IPS-11a (cell line): ENCODE data around the gene GSK3B.

ENCODE experiments used
- H3K4me3 ChIP-seq: one replicate; pipeline ENCODE4 v1.5.1; 2013; ENCODE audit warnings: low read depth, low read length, control low read depth

Gene GSK3B

DNA sequence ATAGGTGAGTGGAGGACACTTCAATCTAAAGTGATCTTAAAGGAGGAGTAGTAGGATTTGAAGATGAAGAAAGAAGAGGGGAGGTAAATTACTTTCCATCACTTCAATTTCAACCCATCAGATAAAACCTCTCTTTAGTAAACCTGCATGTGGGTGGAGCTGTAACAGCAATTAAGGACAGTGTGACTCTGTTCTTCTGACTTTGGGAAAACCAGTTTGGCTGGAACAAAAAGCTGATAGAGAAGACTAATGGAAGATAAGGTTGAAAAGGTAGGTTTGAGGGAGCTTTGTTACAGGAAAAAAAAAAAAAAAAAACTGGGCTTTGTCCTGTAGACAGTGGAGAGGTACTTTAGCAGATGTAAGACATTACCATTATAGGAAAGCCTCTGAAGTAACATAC, 4.5 kb upstream of the GSK3B start:
- no peak overlapping the region for H3K4me3 ChIP-seq

DNA sequence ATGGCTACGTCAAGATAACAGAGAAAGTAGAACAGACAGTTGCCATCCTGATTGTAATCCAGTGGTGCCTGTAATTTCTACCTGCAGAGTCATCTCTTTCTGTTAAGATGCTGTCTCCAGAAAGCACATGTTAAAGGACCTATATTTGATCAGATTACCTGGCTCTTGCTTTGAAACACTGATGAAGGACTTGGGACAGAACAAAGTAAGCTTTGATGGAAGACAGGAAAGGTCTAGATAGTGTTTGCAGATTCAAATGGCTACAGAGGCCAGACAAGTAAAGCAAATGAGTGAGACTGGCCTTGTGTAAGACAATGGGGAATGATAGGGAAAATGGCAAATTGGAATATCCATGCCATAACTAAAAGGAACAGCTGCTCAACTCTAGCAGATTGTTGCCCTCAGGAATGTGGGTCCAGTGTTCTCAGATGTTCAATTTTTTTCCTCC, 1.8 kb upstream of the GSK3B start:
- peak overlapping the region; percentile 95 for H3K4me3 ChIP-seq

DNA sequence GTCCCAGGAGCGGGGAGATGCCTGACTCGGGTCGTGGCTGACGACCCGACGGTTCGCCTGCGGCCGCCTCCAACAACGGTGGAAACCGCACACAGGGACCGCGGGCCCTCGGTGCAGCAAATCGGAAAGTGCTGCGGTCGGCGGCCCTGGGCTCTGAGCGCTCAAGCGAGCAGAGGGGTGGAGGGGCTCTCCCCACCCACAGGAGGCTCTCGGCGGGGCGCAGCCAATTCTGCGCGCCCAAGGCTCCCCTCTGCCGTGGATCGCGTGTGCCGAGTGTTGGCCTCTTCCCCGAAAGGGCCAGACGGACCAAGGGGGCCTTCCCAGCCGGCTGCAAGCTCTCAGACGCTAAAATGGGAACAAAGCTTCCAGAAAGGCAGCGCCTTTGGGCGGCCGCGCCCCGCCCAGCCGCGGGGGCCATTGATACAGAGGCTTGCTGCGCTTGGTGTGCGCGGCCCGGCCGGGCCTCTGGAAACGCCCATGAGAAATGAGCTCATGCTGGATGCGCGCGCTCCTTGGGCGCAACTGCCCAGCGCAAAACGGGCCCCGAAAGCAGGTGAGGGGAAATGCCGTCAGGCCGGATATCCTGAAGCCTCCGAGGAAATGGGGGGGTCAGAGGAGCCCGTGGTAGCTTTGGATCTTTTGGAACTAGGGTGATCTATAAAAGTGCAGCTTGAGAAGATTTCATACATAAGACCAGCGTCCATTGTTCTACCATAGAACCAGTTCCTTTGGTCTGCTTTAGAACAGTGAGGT, 1.2 kb upstream of the GSK3B start:
- peak overlapping the region; percentile 95 for H3K4me3 ChIP-seq

DNA sequence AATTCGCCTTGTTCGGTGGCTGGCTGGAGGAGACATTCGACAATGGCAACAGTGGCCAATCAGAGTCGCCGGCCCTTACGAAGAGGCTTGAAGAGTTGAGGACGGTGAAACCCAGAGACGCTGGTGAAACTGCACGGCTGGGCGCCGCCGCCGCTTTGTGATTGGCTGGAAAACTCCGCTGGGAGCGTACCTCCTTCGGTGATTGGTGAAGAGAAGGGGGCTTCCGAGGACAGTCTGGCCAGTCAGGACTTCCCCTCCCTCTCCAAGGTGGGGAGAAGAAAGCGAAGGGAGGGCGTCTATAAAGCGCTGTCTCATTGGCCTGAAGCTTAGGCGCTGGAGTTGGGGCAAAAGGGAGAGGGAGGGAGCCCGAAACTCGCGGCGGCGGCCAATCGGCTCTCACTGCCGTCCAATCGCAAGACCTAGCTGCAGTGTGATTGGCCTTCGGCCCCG, 554 bp upstream of the GSK3B start:
- H3K4me3 ChIP-seq = peak overlapping the region; percentile 95

DNA sequence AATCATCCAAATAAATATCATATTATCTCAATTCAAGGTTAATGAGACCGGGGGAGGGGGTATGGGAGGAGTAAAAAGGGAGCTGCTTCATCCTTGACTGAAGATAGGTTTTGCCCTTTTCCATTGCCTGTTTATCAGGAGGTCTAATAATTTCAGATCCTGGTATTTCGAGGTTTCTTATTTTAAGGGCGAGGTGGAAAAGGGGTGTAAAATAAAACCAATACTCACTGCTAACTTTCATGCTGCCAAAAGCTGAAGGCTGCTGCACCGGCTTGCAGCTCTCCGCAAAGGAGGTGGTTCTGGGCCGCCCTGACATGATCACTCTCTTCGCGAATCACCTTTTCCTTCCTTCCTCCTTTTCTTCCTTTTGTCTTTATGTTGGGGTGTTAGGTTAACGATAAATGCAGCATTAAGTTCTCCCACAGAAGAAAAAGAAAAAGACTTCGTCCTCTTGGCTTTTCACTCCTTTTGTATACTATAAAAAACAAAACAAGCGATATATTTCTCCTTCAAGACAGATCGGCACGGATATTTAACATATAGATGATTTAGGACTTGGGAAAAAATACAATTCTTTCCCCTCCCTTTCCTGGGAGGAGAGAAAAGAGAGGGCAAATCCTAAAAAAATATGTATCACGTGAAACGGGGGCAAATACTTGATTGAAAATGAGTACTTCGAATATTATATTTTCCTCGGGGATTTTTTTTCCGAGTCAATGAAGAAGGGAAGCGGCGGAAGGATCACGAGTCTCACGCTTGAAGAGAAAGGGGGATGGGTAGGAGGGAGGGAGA, 932 bp downstream of the GSK3B start:
- peak overlapping the region; percentile 95 for H3K4me3 ChIP-seq

DNA sequence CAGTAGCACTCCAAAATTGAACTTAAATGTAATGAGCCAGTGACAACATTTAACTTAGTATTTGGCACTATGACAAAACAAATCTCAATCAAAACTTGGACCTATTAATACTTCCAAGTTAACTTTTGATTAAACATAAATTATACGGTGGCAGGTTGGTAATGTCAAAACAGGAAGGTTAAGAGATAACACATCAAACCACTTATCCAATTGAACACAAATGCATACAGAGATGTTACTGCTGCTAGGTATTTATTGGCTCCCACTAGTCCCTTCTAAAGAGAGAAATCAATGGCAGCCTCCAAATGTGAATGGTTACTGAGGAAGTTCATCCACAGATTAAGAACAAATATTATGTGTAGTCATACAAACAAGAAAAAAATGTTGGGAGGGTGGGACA, 1.8 kb downstream of the GSK3B start:
- H3K4me3 ChIP-seq = peak overlapping the region; percentile 95

DNA sequence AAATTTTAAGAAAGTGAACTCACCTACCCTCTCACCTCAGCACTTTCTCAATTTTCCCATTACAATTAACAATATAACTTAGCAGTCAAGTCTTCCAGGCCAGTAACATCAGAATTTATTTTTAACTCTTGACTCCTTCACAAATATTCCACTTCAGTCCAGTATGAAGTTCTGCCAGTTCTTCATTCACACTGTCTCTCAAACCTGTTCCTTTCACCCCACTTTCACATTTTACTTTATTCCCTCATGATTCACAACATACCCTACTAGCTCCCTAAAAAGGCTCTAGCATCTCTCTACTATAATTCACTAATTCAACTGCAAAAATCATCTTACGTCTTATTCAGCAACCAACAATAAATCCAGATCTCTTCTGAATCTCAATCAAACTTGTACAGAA, 3.8 kb downstream of the GSK3B start:
- no peak overlapping the region for H3K4me3 ChIP-seq

DNA sequence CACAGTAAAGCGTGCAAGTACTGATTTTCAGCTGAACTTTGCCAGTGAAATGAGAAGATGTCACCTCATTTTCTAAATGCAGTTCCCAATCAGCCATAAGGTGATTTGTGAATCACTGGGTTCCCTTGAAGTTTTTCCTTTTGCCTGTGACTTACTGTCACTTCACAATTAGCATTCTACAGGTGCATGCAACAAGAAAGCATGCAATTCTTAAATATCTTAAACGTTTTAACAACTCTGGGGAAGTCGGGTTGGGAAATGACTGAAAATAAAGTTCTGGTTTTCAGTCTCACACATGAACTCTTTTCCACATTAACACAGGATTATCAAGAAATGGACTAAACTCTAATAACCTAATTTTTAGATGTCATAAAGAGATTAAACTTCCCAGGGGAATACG, 5.2 kb downstream of the GSK3B start:
- no peak overlapping the region for H3K4me3 ChIP-seq

DNA sequence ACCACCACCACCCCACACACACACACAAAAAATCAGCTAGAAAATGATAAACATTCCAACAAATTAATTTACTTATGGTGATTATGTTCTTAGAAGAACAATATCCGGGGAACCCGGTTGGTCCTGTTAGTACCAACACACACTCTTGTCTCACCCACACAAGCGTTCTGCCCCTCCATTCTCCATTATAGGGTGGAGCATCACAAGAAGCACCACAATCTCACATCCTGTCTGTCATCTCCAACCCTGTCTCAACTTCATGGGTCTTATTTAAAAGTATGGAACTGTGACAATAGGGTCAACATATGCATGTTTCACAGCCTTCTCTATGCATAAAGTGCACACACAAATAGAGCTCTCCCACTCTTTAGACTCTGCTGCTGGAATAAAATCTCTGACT, 5.6 kb downstream of the GSK3B start:
- no peak overlapping the region for H3K4me3 ChIP-seq

DNA sequence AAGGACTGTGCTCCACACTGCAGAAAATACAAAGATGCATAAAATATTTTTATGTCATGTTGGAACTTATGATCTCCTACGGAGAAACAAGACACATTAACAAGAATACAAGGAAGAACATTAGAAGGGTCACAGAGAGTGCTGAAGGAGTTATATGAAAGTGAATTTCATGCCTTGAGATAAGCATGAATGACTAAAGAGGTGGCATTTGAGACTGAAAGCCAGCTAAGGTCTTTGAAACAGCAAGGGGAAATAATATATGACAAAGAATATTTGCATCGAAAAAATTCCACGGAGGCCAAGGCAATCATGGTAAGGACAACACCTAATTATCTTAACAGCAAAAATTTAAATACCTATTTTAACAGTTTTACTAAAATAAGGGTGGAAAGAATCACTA, 12.5 kb downstream of the GSK3B start:
- no peak overlapping the region for H3K4me3 ChIP-seq

DNA sequence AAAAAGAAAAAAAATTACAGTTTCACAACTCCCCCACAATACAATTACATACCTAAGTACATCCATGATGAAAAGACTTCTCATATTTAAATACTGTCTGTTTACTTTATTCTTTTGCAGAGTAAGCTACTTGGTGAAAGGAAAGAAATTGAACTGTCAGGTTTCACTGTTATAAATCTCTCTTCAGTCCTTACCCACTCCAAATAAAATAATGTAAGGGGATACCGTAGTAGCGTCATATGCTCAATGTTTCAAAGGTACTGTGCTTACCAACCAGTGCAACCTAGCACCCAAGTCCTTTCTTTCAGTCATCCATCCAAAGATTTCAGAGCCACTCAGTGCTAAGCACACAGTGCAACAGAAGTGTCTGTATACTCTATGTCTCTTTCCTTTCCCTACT, 13.4 kb downstream of the GSK3B start:
- H3K4me3 ChIP-seq = no peak overlapping the region

DNA sequence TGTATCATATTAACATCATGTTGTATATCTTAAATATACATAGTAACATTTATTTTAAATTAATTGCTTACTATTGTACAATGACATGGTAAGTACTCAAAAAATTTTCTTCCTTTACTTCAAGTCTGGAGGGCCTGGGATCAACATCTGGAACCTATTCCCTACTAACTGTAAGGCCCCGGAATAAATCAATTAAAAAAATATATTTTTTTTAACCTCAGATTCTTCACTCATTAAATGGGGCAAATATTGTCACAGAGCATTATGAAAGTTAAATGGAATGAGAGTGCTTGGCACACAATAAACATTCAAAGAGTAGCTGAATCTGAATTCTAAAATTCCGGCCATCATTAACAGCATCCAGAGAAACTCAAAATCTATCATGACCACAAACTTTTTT, 16.5 kb downstream of the GSK3B start:
- no peak overlapping the region for H3K4me3 ChIP-seq

DNA sequence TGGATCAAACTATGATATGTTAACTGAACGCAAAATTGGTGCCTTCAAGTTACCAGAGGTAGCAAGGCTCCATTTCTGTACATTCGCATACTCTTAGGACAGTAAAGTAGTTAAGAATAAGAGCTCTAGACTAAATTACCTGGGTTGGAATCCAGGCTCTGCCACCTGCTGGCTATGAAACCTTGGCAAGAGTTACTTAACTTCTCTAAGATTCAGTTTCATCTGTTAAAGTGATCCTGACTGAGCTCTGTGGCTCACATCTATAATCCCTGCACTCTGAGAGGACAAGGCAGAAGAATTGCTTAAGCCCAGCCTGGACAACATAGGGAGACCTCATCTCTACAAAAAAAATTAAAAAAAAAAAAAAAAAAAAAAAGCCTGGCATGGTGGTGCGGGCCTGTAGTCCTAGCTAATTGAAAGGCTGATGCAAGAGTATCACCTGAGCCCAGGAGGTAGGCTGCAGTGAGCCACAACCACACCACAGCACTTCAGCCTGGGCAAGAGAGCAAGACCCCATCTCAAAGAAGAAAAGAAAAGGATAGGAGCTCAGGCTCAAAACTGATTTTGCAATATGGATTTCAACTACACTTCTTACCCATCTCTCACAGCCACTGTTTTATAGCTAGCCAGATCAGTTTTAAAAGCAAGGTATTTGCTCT, 21.3 kb downstream of the GSK3B start:
- no peak overlapping the region for H3K4me3 ChIP-seq

DNA sequence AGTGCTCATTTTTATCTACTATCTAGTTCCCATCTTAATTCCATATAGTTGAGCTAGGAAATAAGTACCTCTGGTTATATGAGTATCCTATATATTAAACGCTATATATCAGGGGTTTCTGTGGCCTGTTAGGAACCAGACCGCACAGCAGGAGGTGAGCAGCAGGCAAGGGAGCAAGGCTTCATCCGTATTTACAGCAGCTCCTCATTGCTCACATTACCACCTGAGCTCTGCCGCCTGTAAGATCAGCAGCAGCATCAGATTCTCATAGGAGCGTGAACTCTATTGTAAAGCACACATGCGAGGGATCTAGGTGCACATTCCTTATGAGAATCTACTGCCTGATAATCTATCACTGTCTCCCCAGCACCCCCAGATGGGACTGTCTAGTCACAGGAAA, 23.0 kb downstream of the GSK3B start:
- no peak overlapping the region for H3K4me3 ChIP-seq

DNA sequence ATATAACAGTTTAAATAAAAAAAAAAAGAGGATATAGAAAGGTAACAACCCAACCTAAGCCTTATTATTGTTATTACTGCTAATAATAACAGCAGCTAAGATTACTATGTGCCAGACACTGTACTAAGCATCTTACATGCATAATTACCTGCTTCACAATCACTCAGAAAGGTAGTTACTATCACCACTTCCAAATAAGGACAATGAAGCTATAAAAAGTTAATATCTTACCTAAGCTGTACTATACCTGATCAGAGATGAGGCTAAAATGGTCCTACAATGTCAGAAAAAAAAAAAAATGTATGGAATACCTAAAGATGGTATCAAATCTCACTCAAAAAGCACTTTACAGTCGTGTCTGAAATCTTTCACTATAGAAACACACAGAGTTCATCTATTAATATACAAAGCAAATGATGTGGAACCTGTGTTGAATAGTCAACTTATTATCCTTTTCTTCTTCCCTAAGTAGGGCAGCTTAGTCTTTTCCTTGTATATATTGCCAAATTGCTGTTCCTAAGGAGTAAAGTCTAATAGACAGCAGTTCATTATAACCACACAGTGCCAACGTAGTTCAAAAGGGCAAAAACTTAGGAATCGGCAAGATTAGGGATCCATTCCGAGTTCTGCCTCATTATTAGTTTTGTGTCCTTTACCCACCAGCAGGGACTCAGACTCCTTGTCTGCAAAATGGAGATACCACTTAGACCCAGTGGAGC, 23.8 kb downstream of the GSK3B start:
- no peak overlapping the region for H3K4me3 ChIP-seq

DNA sequence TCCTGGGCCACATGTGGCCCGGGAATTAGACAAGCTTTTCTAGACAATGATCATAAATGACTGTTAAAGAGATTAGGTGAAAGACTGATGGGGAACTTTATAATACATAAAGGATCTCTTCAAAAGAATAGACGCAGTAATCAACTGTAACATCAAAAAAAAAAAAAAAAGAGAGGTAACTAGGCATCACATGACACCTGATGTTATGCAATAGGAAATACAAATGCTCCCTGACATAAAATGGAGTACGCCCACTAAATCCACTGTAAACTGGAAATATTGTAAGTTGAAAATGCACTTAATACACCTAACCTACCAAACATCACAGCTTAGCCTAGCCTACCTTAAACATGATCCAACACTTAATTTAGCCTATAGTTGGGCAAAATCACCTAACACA, 27.2 kb downstream of the GSK3B start:
- no peak overlapping the region for H3K4me3 ChIP-seq

DNA sequence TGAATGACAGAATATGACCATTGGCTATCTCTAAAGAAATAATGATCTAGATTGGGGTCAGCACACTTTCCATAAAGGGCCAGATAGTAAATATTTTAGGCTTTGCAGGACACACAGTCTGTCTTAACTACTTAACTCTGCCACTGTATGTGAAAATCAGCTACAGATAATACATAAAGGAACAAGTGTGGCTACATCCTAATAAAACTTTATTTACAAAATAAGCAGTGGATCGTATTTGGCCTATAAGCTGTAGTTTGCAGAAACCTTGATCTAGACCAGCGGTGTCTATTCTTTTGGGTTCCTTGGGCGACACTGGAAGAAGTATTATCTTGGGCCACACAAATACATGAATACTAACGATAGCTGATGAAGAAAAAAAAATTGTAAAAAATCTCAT, 27.6 kb downstream of the GSK3B start:
- no peak overlapping the region for H3K4me3 ChIP-seq

DNA sequence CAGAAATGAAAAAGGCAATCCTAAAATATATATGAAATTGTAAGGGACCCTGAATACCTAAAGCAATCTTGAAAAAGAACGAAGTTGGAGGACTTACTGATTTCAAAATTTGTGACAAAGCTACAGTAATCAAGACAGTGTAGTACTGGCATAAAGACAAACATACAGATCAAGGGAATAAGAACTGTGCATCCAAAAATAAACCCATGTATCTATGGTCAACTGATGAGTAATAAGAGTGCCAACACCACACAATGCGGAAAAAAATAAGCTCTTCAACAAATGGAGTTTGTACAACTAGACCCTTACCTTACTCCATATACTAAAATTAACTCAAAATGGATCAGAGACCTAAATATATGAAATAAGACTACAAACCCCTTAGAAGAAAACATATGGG, 29.6 kb downstream of the GSK3B start:
- H3K4me3 ChIP-seq = no peak overlapping the region

DNA sequence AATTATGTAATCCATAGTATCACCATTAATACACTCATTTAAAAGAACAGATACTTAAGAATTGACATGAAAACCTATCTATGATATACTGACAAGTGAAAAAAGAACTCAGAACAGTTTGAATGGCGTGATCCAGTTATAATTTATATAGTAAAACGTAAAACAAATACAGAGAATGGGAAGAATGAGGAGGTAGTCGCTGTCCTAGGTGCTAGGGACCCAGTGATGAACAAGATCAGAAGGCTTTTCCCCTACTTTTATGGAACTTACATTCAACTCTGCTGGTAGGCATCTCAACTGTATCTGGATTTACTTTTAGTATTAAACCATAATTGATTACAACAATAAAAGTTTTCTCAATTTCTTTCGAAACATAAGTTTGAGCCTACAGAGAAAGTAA, 31.8 kb downstream of the GSK3B start:
- H3K4me3 ChIP-seq = no peak overlapping the region

DNA sequence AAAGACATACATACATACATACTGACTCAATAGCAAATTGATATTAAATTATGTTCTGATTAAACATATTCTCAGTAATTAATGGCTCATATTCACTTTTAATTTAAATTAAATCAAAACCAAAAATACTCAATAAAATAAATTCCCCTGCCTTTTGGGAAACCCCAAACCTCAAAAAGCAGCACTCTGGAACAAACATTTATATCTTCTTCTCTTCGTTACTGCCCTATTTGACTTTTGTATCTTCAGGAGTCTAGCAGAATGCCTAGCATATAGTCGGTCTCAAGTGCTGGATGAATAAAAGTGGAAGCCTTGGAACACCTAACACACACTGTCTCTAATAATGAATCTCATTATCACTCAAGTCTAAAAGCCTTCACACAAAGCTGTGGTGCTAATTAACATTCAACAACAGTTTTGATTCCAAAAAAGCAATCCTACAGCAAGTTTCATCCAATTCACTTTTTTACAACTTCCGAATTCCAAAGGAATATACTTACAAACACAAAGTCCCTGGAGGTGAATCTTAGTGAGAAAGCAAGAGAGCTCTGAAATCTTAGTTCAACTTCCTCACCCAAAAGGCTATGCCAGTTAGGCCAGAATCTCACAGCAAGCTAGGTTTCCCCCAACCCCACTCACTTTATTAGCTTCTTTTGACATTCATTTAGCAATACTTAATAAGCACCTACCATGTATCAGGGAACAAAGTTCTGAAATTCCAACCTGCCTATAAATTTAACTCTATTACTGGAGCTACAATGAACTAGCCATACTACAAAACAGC, 35.0 kb downstream of the GSK3B start:
- no peak overlapping the region for H3K4me3 ChIP-seq
